Measurements from ENCODE around the gene ALDH1L1.

DNA sequence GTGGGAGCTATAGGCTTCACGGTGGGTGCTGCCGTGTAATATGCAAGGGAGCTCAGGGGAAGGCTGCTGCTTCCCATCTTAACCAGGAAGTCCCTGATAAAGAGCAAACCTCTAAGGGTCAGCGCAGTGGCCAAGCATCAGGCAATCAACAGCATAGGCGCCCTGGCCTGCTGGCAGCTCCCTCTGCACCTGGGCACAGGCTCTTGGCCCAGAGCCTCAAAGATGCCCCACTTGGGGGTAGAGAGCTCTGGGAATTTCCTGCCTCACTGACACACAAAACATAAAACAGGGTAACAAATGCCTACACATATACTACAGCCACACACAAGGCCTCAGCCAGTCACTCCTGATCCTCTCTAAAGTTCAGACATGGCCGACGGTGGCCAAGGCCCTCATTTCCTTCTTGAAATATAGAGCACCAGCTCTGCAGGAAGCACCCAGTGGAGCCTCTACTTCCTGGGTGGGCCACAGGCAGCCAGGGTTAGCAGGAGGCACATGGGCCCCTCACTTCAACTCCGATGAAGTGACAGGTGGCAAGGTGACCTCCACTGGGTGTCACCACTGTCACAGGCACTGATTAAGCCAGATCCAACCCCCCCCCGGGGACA, 116.9 kb downstream of the ALDH1L1 start:
- TF ChIP-seq POLR2A (IDR thresholded peaks at IDR 0.05; ENCODE audit: low read depth) (no peak), CTCF (IDR thresholded peaks at IDR 0.05) (no peak)
